ENCODE measurements around the gene BCAS4.

Gene BCAS4

GRCh38 chr20:50848846-50849673, 54.2 kb downstream of the BCAS4 start:
- Histone ChIP-seq H3K9me3 (ENCODE audit: low read length) (no peaks in the 10 kb centered on the region), H3K4me1 (ENCODE audit: insufficient read depth, low read length) (no peaks in the 10 kb centered on the region), H3K36me3 (ENCODE audit: insufficient read depth, low read length) (no peaks in the 10 kb centered on the region), H3K4me3 (ENCODE audit: low read length) (no peak overlapping the region), H3K27me3 (ENCODE audit: insufficient read depth, low read length) (no peaks in the 10 kb centered on the region), H2AFZ (ENCODE audit: low read depth, low read length) (no peak overlapping the region)

GRCh38 chr20:50850721-50851286, 55.9 kb downstream of the BCAS4 start:
- H3K4me1 ChIP-seq (ENCODE audit: insufficient read depth, low read length), result no peaks in the 10 kb centered on the region
- no peak overlapping the region for H3K4me3 ChIP-seq (ENCODE audit: low read length)

GRCh38 chr20:50852085-50852484, 57.2 kb downstream of the BCAS4 start:
- Histone ChIP-seq H3K9me3 (ENCODE audit: low read length) (no peaks in the 10 kb centered on the region), H3K27me3 (ENCODE audit: insufficient read depth, low read length) (no peaks in the 10 kb centered on the region)

More at GRCh38 chr20:50850721-50851286, 55.9 kb downstream of the BCAS4 start:
- Histone ChIP-seq H3K9me3 (ENCODE audit: low read length) (no peaks in the 10 kb centered on the region), H3K36me3 (ENCODE audit: insufficient read depth, low read length) (no peaks in the 10 kb centered on the region), H3K27me3 (ENCODE audit: insufficient read depth, low read length) (no peaks in the 10 kb centered on the region), H2AFZ (ENCODE audit: low read depth, low read length) (no peak overlapping the region)

GRCh38 chr20:50854506-50855249, 59.8 kb downstream of the BCAS4 start:
- H3K36me3 ChIP-seq (ENCODE audit: insufficient read depth, low read length), result no peaks in the 10 kb centered on the region
- H3K4me1 ChIP-seq (ENCODE audit: insufficient read depth, low read length), result no peaks in the 10 kb centered on the region
- H3K9me3 ChIP-seq (ENCODE audit: low read length), result no peaks in the 10 kb centered on the region
- H3K4me3 ChIP-seq (ENCODE audit: low read length), result no peak overlapping the region
- H2AFZ ChIP-seq (ENCODE audit: low read depth, low read length), result no peak overlapping the region
- H3K27me3 ChIP-seq (ENCODE audit: insufficient read depth, low read length), result no peaks in the 10 kb centered on the region

More at GRCh38 chr20:50852085-50852484, 57.2 kb downstream of the BCAS4 start:
- H3K36me3 ChIP-seq (ENCODE audit: insufficient read depth, low read length), result no peaks in the 10 kb centered on the region
- no peak overlapping the region for H2AFZ ChIP-seq (ENCODE audit: low read depth, low read length)
- H3K4me3 ChIP-seq (ENCODE audit: low read length), result no peak overlapping the region
- H3K4me1 ChIP-seq (ENCODE audit: insufficient read depth, low read length), result no peaks in the 10 kb centered on the region

DNA sequence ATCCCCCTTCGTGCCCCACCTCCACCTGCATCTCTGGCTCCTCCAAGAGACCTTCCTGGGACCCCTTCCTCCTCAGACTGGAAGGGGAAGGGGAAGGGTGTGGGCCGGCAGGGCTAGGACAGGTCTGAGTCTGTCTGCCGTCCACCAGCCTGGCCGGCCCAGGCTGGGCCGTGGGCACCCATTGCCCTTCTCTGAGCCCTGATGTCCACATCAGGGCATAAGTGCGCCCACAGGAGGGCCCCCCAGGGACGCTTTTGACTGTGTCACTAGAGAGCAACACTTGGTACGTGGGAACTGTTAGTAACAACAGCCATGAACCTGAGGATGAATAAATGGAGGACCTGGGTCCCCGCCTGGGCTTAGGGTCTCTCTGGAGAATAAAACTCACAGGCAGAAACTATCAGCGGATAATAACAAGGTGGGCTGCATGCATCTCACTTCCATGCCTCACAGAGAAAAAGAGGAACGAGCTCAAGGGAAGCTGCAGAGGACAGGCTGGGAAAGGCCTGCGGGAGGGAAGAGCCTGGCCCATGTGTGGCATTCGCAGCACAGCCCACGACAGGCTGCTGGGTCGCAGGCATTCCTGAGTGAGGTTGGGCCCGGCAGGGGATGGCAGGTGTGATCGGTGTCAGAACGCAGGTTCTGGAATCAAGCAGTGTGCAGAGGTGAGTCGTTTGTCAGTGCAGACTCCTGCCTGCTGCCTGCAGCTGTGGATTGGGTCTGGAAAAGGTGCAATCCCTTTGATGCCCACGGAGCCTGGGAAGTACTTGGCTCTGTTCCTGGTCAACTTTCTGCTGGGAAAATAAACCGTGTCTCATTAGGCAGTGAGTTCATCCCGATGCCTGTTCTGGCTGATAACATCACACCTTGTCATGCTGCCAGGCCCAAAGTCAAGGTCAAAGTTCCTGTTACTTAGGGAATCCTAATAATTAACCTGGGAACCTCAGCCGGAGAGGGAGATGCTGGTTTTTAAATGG, 60.9 kb downstream of the BCAS4 start:
- no peaks in the 10 kb centered on the region for H3K36me3 ChIP-seq (ENCODE audit: insufficient read depth, low read length)
- H2AFZ ChIP-seq (ENCODE audit: low read depth, low read length), result no peak overlapping the region
- no peak overlapping the region for H3K4me3 ChIP-seq (ENCODE audit: low read length)
- H3K27me3 ChIP-seq (ENCODE audit: insufficient read depth, low read length), result no peaks in the 10 kb centered on the region
- H3K4me1 ChIP-seq (ENCODE audit: insufficient read depth, low read length), result no peaks in the 10 kb centered on the region
- H3K9me3 ChIP-seq (ENCODE audit: low read length), result no peaks in the 10 kb centered on the region

DNA sequence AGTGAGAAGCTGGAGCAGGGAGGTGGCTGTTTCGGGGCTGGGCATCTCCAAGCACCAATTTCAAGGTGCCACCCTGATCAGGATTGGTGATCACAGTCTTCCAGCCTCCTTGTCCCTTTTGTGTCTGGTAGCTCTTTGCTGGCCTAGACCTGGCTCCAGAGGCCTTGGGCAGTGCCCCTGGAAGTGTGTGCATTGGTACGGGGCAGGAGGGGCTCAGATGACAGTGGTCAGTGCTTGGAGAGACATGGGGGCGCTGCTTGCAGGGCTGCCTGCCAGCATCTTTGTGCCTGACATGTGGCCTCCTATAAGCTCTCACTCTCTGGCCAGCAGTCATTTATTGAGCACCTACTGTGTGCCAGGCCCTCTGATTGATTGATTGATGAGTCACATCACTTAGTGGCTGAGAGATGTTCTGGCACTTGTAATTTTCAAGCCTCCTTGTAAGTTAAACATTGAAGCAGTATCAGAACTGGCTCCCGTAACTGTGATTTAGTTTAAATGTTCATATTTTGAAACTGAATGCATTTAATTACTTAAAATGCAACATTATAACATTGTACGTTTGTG, 61.7 kb downstream of the BCAS4 start:
- Histone ChIP-seq H2AFZ (ENCODE audit: low read depth, low read length) (no peak overlapping the region), H3K27me3 (ENCODE audit: insufficient read depth, low read length) (no peaks in the 10 kb centered on the region), H3K36me3 (ENCODE audit: insufficient read depth, low read length) (no peaks in the 10 kb centered on the region), H3K4me1 (ENCODE audit: insufficient read depth, low read length) (no peaks in the 10 kb centered on the region), H3K4me3 (ENCODE audit: low read length) (no peak overlapping the region), H3K9me3 (ENCODE audit: low read length) (no peaks in the 10 kb centered on the region)

DNA sequence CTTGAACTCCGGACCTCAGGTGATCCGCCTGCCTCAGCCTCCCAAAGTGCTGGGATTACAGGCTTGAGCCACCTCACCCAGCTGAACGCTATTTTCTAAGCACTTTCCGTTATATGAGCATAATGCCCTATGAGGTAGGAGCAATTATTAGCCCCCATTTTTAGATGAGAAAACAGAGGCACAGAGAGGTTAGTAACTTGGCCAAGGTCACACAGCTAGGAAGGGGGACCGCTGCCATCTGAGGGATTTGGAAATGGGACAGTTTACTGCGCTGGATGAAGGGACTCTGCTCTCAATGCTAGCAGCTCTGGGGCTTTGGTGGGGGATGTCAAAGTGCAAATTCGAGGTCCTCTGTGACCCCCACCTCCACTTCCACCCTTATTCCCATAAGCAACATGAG, 62.5 kb downstream of the BCAS4 start:
- H3K4me1 ChIP-seq (ENCODE audit: insufficient read depth, low read length), result no peaks in the 10 kb centered on the region
- H3K27me3 ChIP-seq (ENCODE audit: insufficient read depth, low read length), result no peaks in the 10 kb centered on the region
- no peak overlapping the region for H2AFZ ChIP-seq (ENCODE audit: low read depth, low read length)
- H3K9me3 ChIP-seq (ENCODE audit: low read length), result no peaks in the 10 kb centered on the region
- no peaks in the 10 kb centered on the region for H3K36me3 ChIP-seq (ENCODE audit: insufficient read depth, low read length)
- H3K4me3 ChIP-seq (ENCODE audit: low read length), result no peak overlapping the region

- H3K36me3 ChIP-seq (ENCODE audit: insufficient read depth, low read length), result no peaks in the 10 kb centered on the region
- no peaks in the 10 kb centered on the region for H3K4me1 ChIP-seq (ENCODE audit: insufficient read depth, low read length)
- H3K9me3 ChIP-seq (ENCODE audit: low read length), result no peaks in the 10 kb centered on the region
- no peak overlapping the region for H3K4me3 ChIP-seq (ENCODE audit: low read length)
- H2AFZ ChIP-seq (ENCODE audit: low read depth, low read length), result no peak overlapping the region
- H3K27me3 ChIP-seq (ENCODE audit: insufficient read depth, low read length), result no peaks in the 10 kb centered on the region
Measured at GRCh38 chr20:50858525-50858924, 63.7 kb downstream of the BCAS4 start.

GRCh38 chr20:50859161-50859560, 64.3 kb downstream of the BCAS4 start:
- H3K9me3 ChIP-seq (ENCODE audit: low read length), result no peaks in the 10 kb centered on the region
- H3K4me1 ChIP-seq (ENCODE audit: insufficient read depth, low read length), result no peaks in the 10 kb centered on the region
- H3K36me3 ChIP-seq (ENCODE audit: insufficient read depth, low read length), result no peaks in the 10 kb centered on the region
- no peak overlapping the region for H2AFZ ChIP-seq (ENCODE audit: low read depth, low read length)
- H3K4me3 ChIP-seq (ENCODE audit: low read length), result no peak overlapping the region
- H3K27me3 ChIP-seq (ENCODE audit: insufficient read depth, low read length), result no peaks in the 10 kb centered on the region

DNA sequence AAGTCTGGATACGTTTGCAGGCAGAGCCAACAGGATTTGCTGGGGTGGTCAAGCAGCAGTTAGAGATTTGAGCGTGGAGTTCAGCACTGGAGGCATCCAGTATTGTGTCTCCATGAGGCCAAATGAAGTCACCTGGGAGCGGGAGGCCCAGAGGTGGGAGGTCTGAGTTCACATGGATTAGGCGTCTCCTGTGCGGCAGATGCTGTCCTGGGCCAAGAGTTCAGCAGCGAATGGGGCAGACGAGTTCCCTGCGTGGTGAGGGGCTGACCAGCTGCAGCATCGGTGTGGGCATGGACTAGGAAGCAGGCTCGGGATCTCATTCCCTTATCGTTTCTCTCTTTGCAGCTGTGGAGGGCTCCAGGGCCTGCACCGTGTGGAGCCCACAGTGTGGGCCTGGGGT, 66.2 kb downstream of the BCAS4 start:
- Histone ChIP-seq H3K4me1 (ENCODE audit: insufficient read depth, low read length) (no peaks in the 10 kb centered on the region), H3K36me3 (ENCODE audit: insufficient read depth, low read length) (no peaks in the 10 kb centered on the region), H3K9me3 (ENCODE audit: low read length) (no peaks in the 10 kb centered on the region), H3K4me3 (ENCODE audit: low read length) (no peak overlapping the region), H3K27me3 (ENCODE audit: insufficient read depth, low read length) (no peaks in the 10 kb centered on the region), H2AFZ (ENCODE audit: low read depth, low read length) (no peak overlapping the region)

GRCh38 chr20:50862546-50862945, 67.7 kb downstream of the BCAS4 start:
- no peaks in the 10 kb centered on the region for H3K9me3 ChIP-seq (ENCODE audit: low read length)
- no peaks in the 10 kb centered on the region for H3K27me3 ChIP-seq (ENCODE audit: insufficient read depth, low read length)
- no peaks in the 10 kb centered on the region for H3K4me1 ChIP-seq (ENCODE audit: insufficient read depth, low read length)
- no peak overlapping the region for H2AFZ ChIP-seq (ENCODE audit: low read depth, low read length)
- no peak overlapping the region for H3K4me3 ChIP-seq (ENCODE audit: low read length)
- no peaks in the 10 kb centered on the region for H3K36me3 ChIP-seq (ENCODE audit: insufficient read depth, low read length)

- no peaks in the 10 kb centered on the region for H3K36me3 ChIP-seq (ENCODE audit: insufficient read depth, low read length)
- no peak overlapping the region for H3K4me3 ChIP-seq (ENCODE audit: low read length)
- no peaks in the 10 kb centered on the region for H3K27me3 ChIP-seq (ENCODE audit: insufficient read depth, low read length)
- peaks cover 1% of the 10 kb centered on the region for H3K4me1 ChIP-seq (ENCODE audit: insufficient read depth, low read length)
- H3K9me3 ChIP-seq (ENCODE audit: low read length), result no peaks in the 10 kb centered on the region
- no peak overlapping the region for H2AFZ ChIP-seq (ENCODE audit: low read depth, low read length)
Measured at GRCh38 chr20:50865114-50865513, 70.3 kb downstream of the BCAS4 start.
